ENCODE results near the gene UTP4.

Gene UTP4

DNA sequence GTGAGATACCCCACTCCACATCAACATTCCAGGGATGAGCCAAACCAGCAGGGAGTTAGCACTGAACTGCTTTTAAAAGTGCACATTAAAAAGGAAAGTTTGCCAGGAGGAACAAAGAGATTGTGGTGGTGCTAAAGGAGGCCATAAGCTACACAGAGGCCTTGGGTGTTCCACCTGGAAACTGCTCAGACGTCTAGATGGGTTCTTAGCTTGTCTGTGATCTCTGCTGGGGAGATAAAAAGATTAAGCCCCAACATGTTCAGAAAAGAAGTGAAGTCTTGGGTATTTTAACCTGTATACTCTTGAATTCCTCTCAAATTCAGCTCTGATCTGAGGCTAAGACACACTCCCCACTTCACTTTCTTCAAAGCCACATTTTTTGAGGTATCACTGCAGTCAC is 16.6 kb upstream of the UTP4 start:
- TF ChIP-seq EGR1 (IDR thresholded peaks at IDR 0.05) (no peak), TAF1 (IDR thresholded peaks at IDR 0.05; ENCODE audit: low read depth) (no peak), RAD21 (IDR thresholded peaks at IDR 0.05; ENCODE audit: low read depth) (no peak), TEAD4 (IDR thresholded peaks at IDR 0.05) (no peak), FOXM1 (IDR thresholded peaks at IDR 0.05; ENCODE audit: borderline replicate concordance, low read depth) (no peak), MAX (IDR thresholded peaks at IDR 0.05) (no peak), YY1 (IDR thresholded peaks at IDR 0.05; ENCODE audit: low read depth) (no peak), NFIC (IDR thresholded peaks at IDR 0.05) (no peak), USF1 (IDR thresholded peaks at IDR 0.05) (no peak), CREB1 (IDR thresholded peaks at IDR 0.05; ENCODE audit: low read depth) (no peak), TCF12 (IDR thresholded peaks at IDR 0.05; ENCODE audit: low read depth) (no peak), ZBTB7A (IDR thresholded peaks at IDR 0.05; ENCODE audit: low read depth) (no peak), REST (IDR thresholded peaks at IDR 0.05; ENCODE audit: low read depth) (no peak), CEBPB (IDR thresholded peaks at IDR 0.05) (no peak), EP300 (IDR thresholded peaks at IDR 0.05; ENCODE audit: borderline replicate concordance) (no peak)

GRCh38 chr16:69116256-69116875 is 16.1 kb upstream of the UTP4 start:
- TF ChIP-seq ZBTB7A (IDR thresholded peaks at IDR 0.05; ENCODE audit: low read depth) (no peak), USF1 (IDR thresholded peaks at IDR 0.05) (no peak), CEBPB (IDR thresholded peaks at IDR 0.05) (no peak), TEAD4 (IDR thresholded peaks at IDR 0.05) (no peak), EGR1 (IDR thresholded peaks at IDR 0.05) (no peak), NFIC (IDR thresholded peaks at IDR 0.05) (no peak), TAF1 (IDR thresholded peaks at IDR 0.05; ENCODE audit: low read depth) (no peak), REST (IDR thresholded peaks at IDR 0.05; ENCODE audit: low read depth) (no peak), CREB1 (IDR thresholded peaks at IDR 0.05; ENCODE audit: low read depth) (no peak), EP300 (IDR thresholded peaks at IDR 0.05; ENCODE audit: borderline replicate concordance) (no peak), RAD21 (IDR thresholded peaks at IDR 0.05; ENCODE audit: low read depth) (no peak), YY1 (IDR thresholded peaks at IDR 0.05; ENCODE audit: low read depth) (no peak), FOXM1 (IDR thresholded peaks at IDR 0.05; ENCODE audit: borderline replicate concordance, low read depth) (no peak), TCF12 (IDR thresholded peaks at IDR 0.05; ENCODE audit: low read depth) (no peak)

DNA sequence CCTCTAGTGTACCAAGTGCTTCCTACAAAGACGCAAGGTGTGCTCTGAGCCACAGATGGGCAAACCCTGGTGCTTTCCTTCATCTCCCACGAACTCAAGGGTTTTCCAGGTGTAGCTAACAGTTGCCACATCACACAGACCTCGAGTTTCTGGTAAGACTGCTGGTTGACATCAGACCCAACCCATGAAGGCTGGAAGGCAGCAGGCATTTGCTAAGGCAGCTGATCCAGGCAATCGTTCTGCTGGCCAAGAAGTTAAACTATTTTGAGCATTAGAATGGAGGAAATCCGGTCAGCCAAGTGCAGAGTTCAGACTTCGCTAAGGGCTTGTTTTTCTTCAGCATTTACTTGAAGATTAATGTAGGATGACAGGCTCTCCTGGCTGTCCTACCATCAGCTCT is 15.5 kb upstream of the UTP4 start:
- TF ChIP-seq CEBPB (IDR thresholded peaks at IDR 0.05) (no peak), REST (IDR thresholded peaks at IDR 0.05; ENCODE audit: low read depth) (no peak), EP300 (IDR thresholded peaks at IDR 0.05; ENCODE audit: borderline replicate concordance) (no peak), TEAD4 (IDR thresholded peaks at IDR 0.05) (no peak), MAX (IDR thresholded peaks at IDR 0.05) (no peak), USF1 (IDR thresholded peaks at IDR 0.05) (no peak), CREB1 (IDR thresholded peaks at IDR 0.05; ENCODE audit: low read depth) (no peak), EGR1 (IDR thresholded peaks at IDR 0.05) (no peak), FOXM1 (IDR thresholded peaks at IDR 0.05; ENCODE audit: borderline replicate concordance, low read depth) (no peak), YY1 (IDR thresholded peaks at IDR 0.05; ENCODE audit: low read depth) (no peak), TAF1 (IDR thresholded peaks at IDR 0.05; ENCODE audit: low read depth) (no peak), RAD21 (IDR thresholded peaks at IDR 0.05; ENCODE audit: low read depth) (no peak), ZBTB7A (IDR thresholded peaks at IDR 0.05; ENCODE audit: low read depth) (no peak), NFIC (IDR thresholded peaks at IDR 0.05) (no peak), TCF12 (IDR thresholded peaks at IDR 0.05; ENCODE audit: low read depth) (no peak)
